Endothelial cell of umbilical vein (primary cell): ENCODE measurements around the gene PRUNE2. TPM values are rescaled to one million over a fixed set of nuclear protein-coding genes. Genes with fewer than 3 reads are reported as not detected.
A peak's percentile ranks its signal among the peaks of the same experiment; 100 is the strongest.

Experiments used
- BruUV-seq: library from RNA; stranded (reverse); fragments of 400-500 nt; replicated peaks from 2 replicates; lab custom pipeline; 2021; lab: Mats Ljungman, UMichigan
- CTCF ChIA-PET: fragments of 300-600, 350-600 bp; sonication (Branson Sonifier 250); formaldehyde crosslinking; loops from one replicate; lab custom pipeline; 2021; ENCODE audit warnings: antibody characterized with exemption, inconsistent platforms; lab: Charles Lee
- POLR2A ChIA-PET: fragments of 300-600, 350-600 bp; sonication (Branson Sonifier 250); formaldehyde crosslinking; loops from one replicate; lab custom pipeline; 2021; ENCODE audit warnings: antibody characterized with exemption, inconsistent platforms; lab: Charles Lee
- DNase-seq: peaks from one replicate; pipeline ENCODE4 v3.0.0-alpha.2; 2011; ENCODE audit warnings: low read depth, low spot score
- FAIRE-seq: peaks from 2 replicates; lab custom pipeline; 2011; peaks lifted over from hg19 to GRCh38; lab: Jason Lieb, UNC
- H2AFZ ChIP-seq: 2 replicates; pipeline ENCODE4 v1.6.0; 2012; ENCODE audit warnings: low read depth, low read length, control low read depth, inconsistent platforms
- H3K27ac ChIP-seq: 2 replicates; pipeline ENCODE4 v1.5.1; 2011; ENCODE audit warnings: low read depth, mild to moderate bottlenecking, control low read depth, low read length, moderate library complexity; ENCODE audit not compliant: insufficient read depth
- H3K27me3 ChIP-seq, 2 experiments: 2 replicates each; pipeline versions ENCODE4 v1.6.0 to v1.6.1; 2011; ENCODE audit warnings: low read length in 2 of 2, mixed read lengths in 1 of 2; ENCODE audit not compliant: control insufficient read depth in 2 of 2, insufficient read depth in 2 of 2
- H3K36me3 ChIP-seq, 2 experiments: 2 replicates in 1 of 2; 3 replicates in 1 of 2; pipeline ENCODE4 v1.5.1; 2011; ENCODE audit warnings: low read length in 2 of 2, mild to moderate bottlenecking in 1 of 2, moderate library complexity in 1 of 2; ENCODE audit not compliant: control insufficient read depth in 2 of 2, insufficient read depth in 2 of 2; ENCODE audit errors: extremely low read depth in 1 of 2
- H3K4me1 ChIP-seq: 3 replicates; pipeline ENCODE4 v1.5.1; 2011; ENCODE audit warnings: mild to moderate bottlenecking, low read length; ENCODE audit not compliant: control insufficient read depth, insufficient read depth; ENCODE audit errors: extremely low read depth
- H3K4me2 ChIP-seq: 2 replicates; pipeline ENCODE4 v1.6.1; 2011; ENCODE audit warnings: low read length, control low read depth, mixed read lengths; ENCODE audit not compliant: insufficient read depth
- H3K4me3 ChIP-seq, 3 experiments: fragments of 200-600 bp in 1 of 3; sonication (generic), shearing (Covaris generic) in 1 of 3; replicated peaks in 1 of 3; 2 replicates each; pipeline ENCODE4 v1.5.1; 2011 to 2016; ENCODE audit warnings: control low read depth in 3 of 3, low read length in 3 of 3, mild to moderate bottlenecking in 2 of 3, inconsistent platforms in 1 of 3, low read depth in 1 of 3, moderate library complexity in 1 of 3; ENCODE audit not compliant: insufficient read depth in 1 of 3
- H3K79me2 ChIP-seq: 2 replicates; pipeline ENCODE4 v1.6.0; 2012; ENCODE audit warnings: low read length, inconsistent platforms; ENCODE audit not compliant: control insufficient read depth, insufficient read depth
- H3K9ac ChIP-seq: replicated peaks from 2 replicates; pipeline ENCODE3; 2011; ENCODE audit warnings: low read length, control low read depth; ENCODE audit not compliant: insufficient read depth; ENCODE audit errors: extremely low read depth
- H3K9me1 ChIP-seq: replicated peaks from 3 replicates; pipeline ENCODE4 v1.6.0; 2011; ENCODE audit warnings: mild to moderate bottlenecking, low read length; ENCODE audit not compliant: control insufficient read depth, insufficient read depth; ENCODE audit errors: extremely low read depth
- H3K9me3 ChIP-seq: replicated peaks from 2 replicates; pipeline ENCODE4 v1.5.1; 2012; ENCODE audit warnings: low read length, inconsistent platforms; ENCODE audit not compliant: control insufficient read depth, insufficient read depth
- H4K20me1 ChIP-seq: replicated peaks from 2 replicates; pipeline ENCODE3; 2011; ENCODE audit warnings: mild to moderate bottlenecking, low read length; ENCODE audit not compliant: control insufficient read depth, insufficient read depth; ENCODE audit errors: extremely low read depth
- CTCF ChIP-seq, 2 donors: IDR thresholded peaks; 1 replicate in 1 of 2; 2 replicates in 1 of 2; pipeline ENCODE4 v1.5.1; 2011; ENCODE audit warnings: low read length in 2 of 2, mild to moderate bottlenecking in 2 of 2, moderate library complexity in 2 of 2, control low read depth in 1 of 2, inconsistent platforms in 1 of 2, low read depth in 1 of 2; ENCODE audit not compliant: insufficient read depth in 1 of 2; ENCODE audit errors: extremely low read depth in 1 of 2
- EZH2 ChIP-seq: IDR thresholded peaks from 2 replicates; pipeline ENCODE4 v1.6.1; 2012; ENCODE audit warnings: borderline replicate concordance, low read depth, mild to moderate bottlenecking, moderate library complexity, low read length, inconsistent platforms; ENCODE audit not compliant: severe bottlenecking
- GATA2 ChIP-seq: IDR thresholded peaks from 2 replicates; pipeline ENCODE4 v1.7.0; 2011; ENCODE audit warnings: low read depth, mild to moderate bottlenecking, moderate library complexity, mixed read lengths, low read length; ENCODE audit not compliant: insufficient read length, insufficient read depth
- JUN ChIP-seq: IDR thresholded peaks from 2 replicates; pipeline ENCODE4 v1.6.1; 2011; ENCODE audit warnings: borderline replicate concordance, low read depth; ENCODE audit not compliant: insufficient read length, insufficient read depth
- MAX ChIP-seq: IDR thresholded peaks from 2 replicates; pipeline ENCODE4 v1.6.1; 2011; ENCODE audit not compliant: insufficient read depth, insufficient read length
- MYC ChIP-seq: IDR thresholded peaks from one replicate; pipeline ENCODE4 v1.6.1; 2011; ENCODE audit warnings: mild to moderate bottlenecking, low read depth, low read length
- POLR2A ChIP-seq: IDR thresholded peaks from 2 replicates; pipeline ENCODE4 v1.6.1; 2012; ENCODE audit warnings: low read depth, mild to moderate bottlenecking, control low read depth, low read length
- POLR2AphosphoS5 ChIP-seq: IDR thresholded peaks from 2 replicates; pipeline ENCODE4 v1.6.1; 2012; ENCODE audit warnings: low read depth, mild to moderate bottlenecking, control low read depth, low read length, moderate library complexity; ENCODE audit not compliant: insufficient read depth
- dilution Hi-C: fragments of 300-500 bp; cut with MboI; formaldehyde crosslinking; loops from one replicate; pipeline ENCODE4 v1.15.0; 2019; ENCODE audit warnings: low sequenced_read_pairs; ENCODE audit not compliant: extremely low pct_ligation_motif_present
- intact Hi-C: fragments of 100-400 bp; cut with micrococcal nuclease; formaldehyde crosslinking; loops from one replicate; pipeline ENCODE4 v1.10.0; 2022
- polyA plus RNA-seq, 4 experiments: library from polyadenylated mRNA; depleted of rRNA in 3 of 4; stranded (reverse) in 3 of 4; unstranded in 1 of 4; fragments of >200 nt; gene quantifications; 2 replicates each; pipeline versions ENCODE4 v1.2.1 to v1.2.3, GENCODE V29; 2011 to 2012; ENCODE audit warnings: missing spikeins in 1 of 4
- total RNA-seq: library from RNA; stranded (reverse); gene quantifications from 2 replicates; pipeline ENCODE4 v1.2.3, GENCODE V29; 2021

PRUNE2 gene
- total and polyA plus RNA-seq, 2 donors (not counting 3 experiments of a cell fraction or from before 2014, with no cell fraction given) = 15.8 to 21.7 TPM

- CTCF ChIA-PET = interaction anchor here (1.0 to 4.3 kb wide), 6 partner anchors 9 to 263 kb away, joined by 3 to 64 read pairs (median 4); no protein-coding TSS in a partner anchor
- Histone ChIP-seq H3K4me1 (peaks cover 36% of the 10 kb centered on the region), H3K4me2 (peak overlapping the region; percentile 23), H2AFZ (peak overlapping the region; percentile 12), H4K20me1 (no peaks in the 10 kb centered on the region), H3K27ac (peak overlapping the region; percentile 70), H3K79me2 (no peaks in the 10 kb centered on the region), H3K9me3 (no peaks in the 10 kb centered on the region), H3K4me3 (no peak overlapping the region), H3K36me3 (no peaks in the 10 kb centered on the region), H3K27me3 (no peaks in the 10 kb centered on the region), H3K9me1 (no peaks in the 10 kb centered on the region), H3K9ac (no peak overlapping the region)
- peak; percentile 69 for DNase-seq
- no TSS peak for BruUV-seq
- TF ChIP-seq MAX (no peak), JUN (peak; percentile 26), MYC (no peak), EZH2 (no peak), GATA2 (peak; percentile 87), POLR2A (no peak), CTCF (IDR thresholded peaks at IDR 0.05; ENCODE audit: extremely low read depth in 1 of 2, insufficient read depth in 1 of 2, low read depth in 1 of 2, low read length in 2 of 2) (no peak), POLR2AphosphoS5 (peak; percentile 37)
- POLR2A ChIA-PET = no interaction called here
- intact Hi-C loops (loop anchor here (1.0 kb wide), 2 partner anchors 11 to 21 kb away; no protein-coding TSS in a partner anchor), dilution Hi-C loops (no loop called here)
- no peak for FAIRE-seq
These were observed 238.4 kb downstream of the PRUNE2 start for GRCh38 chr9:76667521-76667957.
